GM23338 (cell line): Measurements from ENCODE around the gene ADD1. TPM values are rescaled to one million over a fixed set of nuclear protein-coding genes. Genes with fewer than 3 reads are reported as not detected.

Experiments used
- ATAC-seq: fragments of 200-7000 bp; cut with Tn5 transposase; 3 replicates; pipeline ENCODE4 v1.9.1; 2020
- DNase-seq: peaks from one replicate; pipeline ENCODE4 v3.0.0-alpha.2; 2015; ENCODE audit warnings: low spot score
- H2AFZ ChIP-seq: fragments of 200-600 bp; sonication (generic); 2 replicates; pipeline ENCODE4 v1.8.0; 2016; ENCODE audit warnings: antibody characterized with exemption, mild to moderate bottlenecking, moderate library complexity
- H3F3A ChIP-seq: fragments of 200-600 bp; sonication (generic); replicated peaks from 2 replicates; pipeline ENCODE4 v1.8.0; 2017; ENCODE audit warnings: antibody characterized with exemption, mixed run types, low read depth
- H3K27ac ChIP-seq: fragments of 200-600 bp; sonication (generic); 2 replicates; pipeline ENCODE4 v1.6.1; 2016; ENCODE audit warnings: low read depth
- H3K27me3 ChIP-seq: fragments of 200-600 bp; sonication (generic); 2 replicates; pipeline ENCODE4 v1.8.0; 2016; ENCODE audit warnings: mild to moderate bottlenecking, mixed run types, moderate library complexity; ENCODE audit not compliant: insufficient read depth
- H3K36me3 ChIP-seq: fragments of 200-600 bp; sonication (generic); 2 replicates; pipeline ENCODE4 v1.8.0; 2016; ENCODE audit warnings: mild to moderate bottlenecking; ENCODE audit not compliant: insufficient read depth
- H3K4me1 ChIP-seq: fragments of 200-600 bp; sonication (generic); 2 replicates; pipeline ENCODE4 v1.8.0; 2016; ENCODE audit warnings: mild to moderate bottlenecking, moderate library complexity; ENCODE audit not compliant: insufficient read depth
- H3K4me2 ChIP-seq: fragments of 200-600 bp; sonication (generic); 2 replicates; pipeline ENCODE4 v1.7.1; 2017; ENCODE audit warnings: mixed run types
- H3K4me3 ChIP-seq: fragments of 200-600 bp; sonication (generic); 2 replicates; pipeline ENCODE4 v1.6.1; 2016; ENCODE audit warnings: mixed run types
- H3K79me2 ChIP-seq: fragments of 200-600 bp; sonication (generic); replicated peaks from 2 replicates; pipeline ENCODE4 v1.8.0; 2017; ENCODE audit warnings: mild to moderate bottlenecking; ENCODE audit not compliant: insufficient read depth
- H3K9me2 ChIP-seq: fragments of 200-600 bp; sonication (generic); 2 replicates; pipeline ENCODE4 v1.8.0; 2017; ENCODE audit not compliant: insufficient read depth
- H4K20me1 ChIP-seq: fragments of 200-600 bp; sonication (generic); replicated peaks from 2 replicates; pipeline ENCODE4 v1.8.0; 2017; ENCODE audit warnings: mild to moderate bottlenecking; ENCODE audit not compliant: insufficient read depth
- H3K27ac Mint-ChIP-seq: 2 replicates; pipeline ENCODE4 v1.8.0; 2020; ENCODE audit warnings: inconsistent platforms, mild to moderate bottlenecking, moderate library complexity, mixed read lengths
- H3K27me3 Mint-ChIP-seq: 3 replicates; pipeline ENCODE4 v1.8.0; 2022; ENCODE audit warnings: low read depth, mild to moderate bottlenecking, moderate library complexity, mixed read lengths, inconsistent platforms; ENCODE audit not compliant: insufficient read depth, poor library complexity
- H3K36me3 Mint-ChIP-seq: 3 replicates; pipeline ENCODE4 v1.8.0; 2021; ENCODE audit warnings: low read depth, mild to moderate bottlenecking, inconsistent platforms, moderate library complexity, mixed read lengths
- H3K4me1 Mint-ChIP-seq: 3 replicates; pipeline ENCODE4 v1.8.0; 2020; ENCODE audit warnings: mild to moderate bottlenecking, inconsistent platforms, mixed read lengths
- H3K4me3 Mint-ChIP-seq: 3 replicates; pipeline ENCODE4 v1.8.0; 2021; ENCODE audit warnings: moderate library complexity, mild to moderate bottlenecking, inconsistent platforms, mixed read lengths
- H3K9me3 Mint-ChIP-seq: 3 replicates; pipeline ENCODE4 v1.8.0; 2020; ENCODE audit warnings: moderate library complexity, mild to moderate bottlenecking, inconsistent platforms, mixed read lengths
- CREB1 ChIP-seq: fragments of 250-450 bp; sonication (Bioruptor Pico); IDR thresholded peaks from 2 replicates; pipeline ENCODE4 v1.5.0; 2020; ENCODE audit warnings: low read depth, mild to moderate bottlenecking, moderate library complexity
- ETS1 ChIP-seq: IDR thresholded peaks from 2 replicates; pipeline ENCODE4 v1.6.1; 2016; ENCODE audit warnings: antibody characterized with exemption
- EZH2 ChIP-seq: fragments of 200-600 bp; sonication (generic); IDR thresholded peaks from one replicate; pipeline ENCODE4 v1.8.0; 2017; ENCODE audit warnings: antibody characterized with exemption, mild to moderate bottlenecking, low read depth; ENCODE audit not compliant: unreplicated experiment
- EZH2phosphoT487 ChIP-seq: fragments of 200-600 bp; sonication (generic); IDR thresholded peaks from one replicate; pipeline ENCODE4 v1.8.1; 2018; ENCODE audit warnings: antibody characterized with exemption; ENCODE audit not compliant: unreplicated experiment
- STAT1 ChIP-seq: IDR thresholded peaks from one replicate; pipeline ENCODE4 v1.6.1; 2016; ENCODE audit warnings: antibody characterized with exemption; ENCODE audit not compliant: unreplicated experiment
- ZNF114 ChIP-seq: fragments of 250-450 bp; sonication (Bioruptor Pico); IDR thresholded peaks from 2 replicates; pipeline ENCODE4 v1.5.0; 2020; ENCODE audit warnings: mild to moderate bottlenecking, moderate library complexity
- ZNF331 ChIP-seq: fragments of 250-450 bp; sonication (Bioruptor Pico); IDR thresholded peaks from 2 replicates; pipeline ENCODE4 v1.5.0; 2020; ENCODE audit warnings: low read depth, mild to moderate bottlenecking, moderate library complexity
- polyA plus RNA-seq: library from polyadenylated mRNA; unstranded; fragments of >200 nt; fragmentation: Nextera tagmentation; extraction: Ambion mirVana; gene quantifications from 2 replicates; pipeline ENCODE4 v1.2.1, GENCODE V29; 2016
- total RNA-seq: library from RNA; depleted of rRNA; stranded (reverse); fragments of >200 nt; shearing (Covaris generic); gene quantifications from 2 replicates; pipeline ENCODE4 v1.2.3, GENCODE V29; 2014
- TF ChIP-seq, protein P1 (sequence below): fragments of 250-450 bp; sonication (Bioruptor Pico); IDR thresholded peaks from 2 replicates; pipeline ENCODE4 v1.5.0; 2020; ENCODE audit warnings: mild to moderate bottlenecking, moderate library complexity

The ADD1 gene
- total and polyA plus RNA-seq, 2 experiments from 2014 or later = 126 to 144 TPM

DNA sequence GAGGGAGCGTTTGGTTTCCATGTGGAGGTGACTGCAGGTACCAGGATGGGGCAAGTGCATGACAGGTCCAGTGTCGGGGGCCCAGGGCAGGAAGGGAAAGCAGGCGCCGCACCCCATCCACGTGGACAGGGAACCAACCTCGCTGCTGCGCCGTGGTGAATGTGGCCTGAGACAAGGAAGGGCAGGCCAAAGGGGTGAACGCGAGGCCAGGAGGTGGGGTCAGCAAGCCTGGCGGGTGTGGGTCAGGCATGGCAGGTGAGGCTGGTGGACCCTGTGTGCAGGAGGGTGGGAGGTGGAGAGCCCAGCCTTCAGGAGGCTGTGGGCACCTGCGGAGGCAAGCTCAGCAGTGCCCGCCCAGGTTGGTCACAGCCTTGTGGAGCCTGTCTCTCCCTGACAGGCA lies 36.1 kb upstream of the ADD1 start:
- H3K4me1 Mint-ChIP-seq = peaks cover 19% of the 10 kb centered on the region
- Histone ChIP-seq H3K79me2 (no peaks in the 10 kb centered on the region), H4K20me1 (no peaks in the 10 kb centered on the region), H3K9me2 (no peaks in the 10 kb centered on the region), H3K4me1 (peaks cover 7% of the 10 kb centered on the region), H3K27ac (no peak overlapping the region), H3K4me2 (no peak overlapping the region), H2AFZ (no peak overlapping the region), H3F3A (0 out of 2 replicates have a peak, but pooled peaks cover 4% of the 10 kb centered on the region), H3K27me3 (no peaks in the 10 kb centered on the region), H3K4me3 (no peak overlapping the region), H3K36me3 (no peaks in the 10 kb centered on the region)
- no peak overlapping the region for H3K4me3 Mint-ChIP-seq
- no peaks in the 10 kb centered on the region for H3K36me3 Mint-ChIP-seq
- H3K9me3 Mint-ChIP-seq = no peaks in the 10 kb centered on the region
- ATAC-seq (no peak), DNase-seq (no peak)
- peaks cover 5% of the 10 kb centered on the region for H3K27me3 Mint-ChIP-seq
- TF ChIP-seq EZH2phosphoT487 (no peak), EZH2 (no peak), ETS1 (no peak)
- no peak overlapping the region for H3K27ac Mint-ChIP-seq

DNA sequence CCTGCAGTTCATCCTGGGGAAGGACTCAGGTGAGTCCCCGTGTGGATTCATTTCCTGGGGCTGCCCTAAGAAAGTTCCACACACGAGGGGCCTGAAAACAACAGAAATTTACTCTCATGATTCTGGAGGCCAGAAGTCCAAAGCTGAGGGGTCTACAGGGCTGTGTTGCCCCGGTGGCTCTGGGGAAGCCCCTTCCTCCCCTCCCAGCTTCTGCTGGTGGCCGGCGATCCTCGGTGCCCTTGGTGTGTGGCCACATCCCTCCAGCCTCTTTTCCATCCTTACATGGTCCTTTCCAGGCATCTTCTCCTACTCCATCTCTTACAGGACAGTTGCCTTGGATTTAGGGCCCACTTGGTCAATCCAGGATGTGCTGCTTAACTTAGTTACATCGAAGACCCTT lies 35.6 kb upstream of the ADD1 start:
- no peaks in the 10 kb centered on the region for H3K79me2 ChIP-seq

More for the DNA sequence above, 35.6 kb upstream of the ADD1 start:
- Histone ChIP-seq H4K20me1 (no peaks in the 10 kb centered on the region), H2AFZ (no peak overlapping the region), H3K4me1 (peaks cover 7% of the 10 kb centered on the region), H3K4me2 (no peak overlapping the region), H3F3A (0 out of 2 replicates have a peak, but pooled peaks cover 4% of the 10 kb centered on the region), H3K4me3 (no peak overlapping the region), H3K27me3 (no peaks in the 10 kb centered on the region), H3K9me2 (no peaks in the 10 kb centered on the region), H3K36me3 (no peaks in the 10 kb centered on the region), H3K27ac (no peak overlapping the region)
- H3K27me3 Mint-ChIP-seq = peaks cover 5% of the 10 kb centered on the region
- H3K4me1 Mint-ChIP-seq = peaks cover 23% of the 10 kb centered on the region
- TF ChIP-seq ETS1 (no peak), CREB1 (CRISPR knock-in tag) (no peak), EZH2phosphoT487 (no peak), ZNF331 (CRISPR knock-in tag) (no peak), STAT1 (no peak), ZNF114 (no peak), EZH2 (no peak)
- TF ChIP-seq, protein P1, sequence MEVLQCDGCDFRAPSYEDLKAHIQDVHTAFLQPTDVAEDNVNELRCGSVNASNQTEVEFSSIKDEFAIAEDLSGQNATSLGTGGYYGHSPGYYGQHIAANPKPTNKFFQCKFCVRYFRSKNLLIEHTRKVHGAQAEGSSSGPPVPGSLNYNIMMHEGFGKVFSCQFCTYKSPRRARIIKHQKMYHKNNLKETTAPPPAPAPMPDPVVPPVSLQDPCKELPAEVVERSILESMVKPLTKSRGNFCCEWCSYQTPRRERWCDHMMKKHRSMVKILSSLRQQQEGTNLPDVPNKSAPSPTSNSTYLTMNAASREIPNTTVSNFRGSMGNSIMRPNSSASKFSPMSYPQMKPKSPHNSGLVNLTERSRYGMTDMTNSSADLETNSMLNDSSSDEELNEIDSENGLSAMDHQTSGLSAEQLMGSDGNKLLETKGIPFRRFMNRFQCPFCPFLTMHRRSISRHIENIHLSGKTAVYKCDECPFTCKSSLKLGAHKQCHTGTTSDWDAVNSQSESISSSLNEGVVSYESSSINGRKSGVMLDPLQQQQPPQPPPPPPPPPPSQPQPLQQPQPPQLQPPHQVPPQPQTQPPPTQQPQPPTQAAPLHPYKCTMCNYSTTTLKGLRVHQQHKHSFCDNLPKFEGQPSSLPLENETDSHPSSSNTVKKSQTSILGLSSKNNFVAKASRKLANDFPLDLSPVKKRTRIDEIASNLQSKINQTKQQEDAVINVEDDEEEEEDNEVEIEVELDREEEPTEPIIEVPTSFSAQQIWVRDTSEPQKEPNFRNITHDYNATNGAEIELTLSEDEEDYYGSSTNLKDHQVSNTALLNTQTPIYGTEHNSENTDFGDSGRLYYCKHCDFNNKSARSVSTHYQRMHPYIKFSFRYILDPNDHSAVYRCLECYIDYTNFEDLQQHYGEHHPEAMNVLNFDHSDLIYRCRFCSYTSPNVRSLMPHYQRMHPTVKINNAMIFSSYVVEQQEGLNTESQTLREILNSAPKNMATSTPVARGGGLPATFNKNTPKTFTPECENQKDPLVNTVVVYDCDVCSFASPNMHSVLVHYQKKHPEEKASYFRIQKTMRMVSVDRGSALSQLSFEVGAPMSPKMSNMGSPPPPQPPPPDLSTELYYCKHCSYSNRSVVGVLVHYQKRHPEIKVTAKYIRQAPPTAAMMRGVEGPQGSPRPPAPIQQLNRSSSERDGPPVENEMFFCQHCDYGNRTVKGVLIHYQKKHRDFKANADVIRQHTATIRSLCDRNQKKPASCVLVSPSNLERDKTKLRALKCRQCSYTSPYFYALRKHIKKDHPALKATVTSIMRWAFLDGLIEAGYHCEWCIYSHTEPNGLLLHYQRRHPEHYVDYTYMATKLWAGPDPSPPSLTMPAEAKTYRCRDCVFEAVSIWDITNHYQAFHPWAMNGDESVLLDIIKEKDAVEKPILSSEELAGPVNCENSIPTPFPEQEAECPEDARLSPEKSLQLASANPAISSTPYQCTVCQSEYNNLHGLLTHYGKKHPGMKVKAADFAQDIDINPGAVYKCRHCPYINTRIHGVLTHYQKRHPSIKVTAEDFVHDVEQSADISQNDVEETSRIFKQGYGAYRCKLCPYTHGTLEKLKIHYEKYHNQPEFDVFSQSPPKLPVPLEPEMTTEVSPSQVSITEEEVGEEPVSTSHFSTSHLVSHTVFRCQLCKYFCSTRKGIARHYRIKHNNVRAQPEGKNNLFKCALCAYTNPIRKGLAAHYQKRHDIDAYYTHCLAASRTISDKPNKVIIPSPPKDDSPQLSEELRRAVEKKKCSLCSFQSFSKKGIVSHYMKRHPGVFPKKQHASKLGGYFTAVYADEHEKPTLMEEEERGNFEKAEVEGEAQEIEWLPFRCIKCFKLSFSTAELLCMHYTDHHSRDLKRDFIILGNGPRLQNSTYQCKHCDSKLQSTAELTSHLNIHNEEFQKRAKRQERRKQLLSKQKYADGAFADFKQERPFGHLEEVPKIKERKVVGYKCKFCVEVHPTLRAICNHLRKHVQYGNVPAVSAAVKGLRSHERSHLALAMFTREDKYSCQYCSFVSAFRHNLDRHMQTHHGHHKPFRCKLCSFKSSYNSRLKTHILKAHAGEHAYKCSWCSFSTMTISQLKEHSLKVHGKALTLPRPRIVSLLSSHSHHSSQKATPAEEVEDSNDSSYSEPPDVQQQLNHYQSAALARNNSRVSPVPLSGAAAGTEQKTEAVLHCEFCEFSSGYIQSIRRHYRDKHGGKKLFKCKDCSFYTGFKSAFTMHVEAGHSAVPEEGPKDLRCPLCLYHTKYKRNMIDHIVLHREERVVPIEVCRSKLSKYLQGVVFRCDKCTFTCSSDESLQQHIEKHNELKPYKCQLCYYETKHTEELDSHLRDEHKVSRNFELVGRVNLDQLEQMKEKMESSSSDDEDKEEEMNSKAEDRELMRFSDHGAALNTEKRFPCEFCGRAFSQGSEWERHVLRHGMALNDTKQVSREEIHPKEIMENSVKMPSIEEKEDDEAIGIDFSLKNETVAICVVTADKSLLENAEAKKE (CRISPR knock-in tag) = no peak
- no peaks in the 10 kb centered on the region for H3K9me3 Mint-ChIP-seq
- H3K4me3 Mint-ChIP-seq = no peak overlapping the region
- no peaks in the 10 kb centered on the region for H3K36me3 Mint-ChIP-seq
- ATAC-seq = no peak
- H3K27ac Mint-ChIP-seq = no peak overlapping the region
- DNase-seq = no peak
